Stimulated activated CD4-positive, alpha-beta T cell treated with anti-CD3 and anti-CD28 coated beads, Interleukin-1b, Interleukin-23, amount 100 ng/mL, for 4 hours (primary cell): ENCODE measurements around the gene DKK2.

Source experiments
- DNase-seq, 2 donors: peaks; one replicate each; pipeline ENCODE4 v3.0.0-alpha.2; 2020; ENCODE audit warnings: low read depth in 2 of 2

DKK2 gene

GRCh38 chr4:107035819-107036583, at the start of gene DKK2:
Gene DKK2, minus strand, starts transcription at chr4:107036313. Its CDS starts 722 bp downstream, at chr4:107035591.
- no peak for DNase-seq

- DNase-seq = no peak
Measured at GRCh38 chr4:107077192-107077591, 41.1 kb upstream of the DKK2 start.

- DNase-seq = no peak
Measured at GRCh38 chr4:107072836-107073736, 37.0 kb upstream of the DKK2 start.

GRCh38 chr4:107071108-107071507, 35.0 kb upstream of the DKK2 start:
- DNase-seq = no peak

GRCh38 chr4:107069049-107069448, 32.9 kb upstream of the DKK2 start:
- DNase-seq = no peak

GRCh38 chr4:107068116-107068515, 32.0 kb upstream of the DKK2 start:
- no peak for DNase-seq

GRCh38 chr4:107066621-107067020, 30.5 kb upstream of the DKK2 start:
- no peak for DNase-seq

- DNase-seq = no peak
Measured at GRCh38 chr4:107065201-107065600, 29.1 kb upstream of the DKK2 start.

GRCh38 chr4:107060388-107060787, 24.3 kb upstream of the DKK2 start:
- DNase-seq = no peak

GRCh38 chr4:107058828-107059227, 22.7 kb upstream of the DKK2 start:
- no peak for DNase-seq

GRCh38 chr4:107050525-107051135, 14.5 kb upstream of the DKK2 start:
- no peak for DNase-seq

GRCh38 chr4:107046261-107046660, 10.1 kb upstream of the DKK2 start:
- no peak for DNase-seq

GRCh38 chr4:107044170-107044569, 8.1 kb upstream of the DKK2 start:
- no peak for DNase-seq

- no peak for DNase-seq
Measured at GRCh38 chr4:107037199-107037584, 1.1 kb upstream of the DKK2 start.

GRCh38 chr4:107036584-107037198, 578 bp upstream of the DKK2 start:
- DNase-seq = no peak

- no peak for DNase-seq
Measured at GRCh38 chr4:107034996-107035818, 906 bp downstream of the DKK2 start.

- no peak for DNase-seq
Measured at GRCh38 chr4:107034091-107034995, 1.8 kb downstream of the DKK2 start.

- no peak for DNase-seq
Measured at GRCh38 chr4:107027379-107027778, 8.7 kb downstream of the DKK2 start.

GRCh38 chr4:107018344-107018735, 17.8 kb downstream of the DKK2 start:
- DNase-seq = no peak
